ENCODE results near the gene PROK2. TPM values are rescaled to one million over a fixed set of nuclear protein-coding genes. Genes with fewer than 3 reads are reported as not detected.

PROK2 gene, protein sequence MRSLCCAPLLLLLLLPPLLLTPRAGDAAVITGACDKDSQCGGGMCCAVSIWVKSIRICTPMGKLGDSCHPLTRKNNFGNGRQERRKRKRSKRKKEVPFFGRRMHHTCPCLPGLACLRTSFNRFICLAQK
- not detected in 5 replicates for total RNA-seq (2022; extraction: Qiagen RNA extraction; ENCODE audit: low read depth)

GRCh38 chr3:71784914-71785531, at the start of gene PROK2:
Gene PROK2, minus strand, starts transcription at chr3:71785148. Its CDS starts 96 bp downstream, at chr3:71785052.

GRCh38 chr3:71753701-71754609, 31.0 kb downstream of the PROK2 start, which contains the start of gene GPR27:
Gene GPR27, plus strand, starts transcription at chr3:71753855. Its CDS starts 195 bp downstream, at chr3:71754050.

DNA sequence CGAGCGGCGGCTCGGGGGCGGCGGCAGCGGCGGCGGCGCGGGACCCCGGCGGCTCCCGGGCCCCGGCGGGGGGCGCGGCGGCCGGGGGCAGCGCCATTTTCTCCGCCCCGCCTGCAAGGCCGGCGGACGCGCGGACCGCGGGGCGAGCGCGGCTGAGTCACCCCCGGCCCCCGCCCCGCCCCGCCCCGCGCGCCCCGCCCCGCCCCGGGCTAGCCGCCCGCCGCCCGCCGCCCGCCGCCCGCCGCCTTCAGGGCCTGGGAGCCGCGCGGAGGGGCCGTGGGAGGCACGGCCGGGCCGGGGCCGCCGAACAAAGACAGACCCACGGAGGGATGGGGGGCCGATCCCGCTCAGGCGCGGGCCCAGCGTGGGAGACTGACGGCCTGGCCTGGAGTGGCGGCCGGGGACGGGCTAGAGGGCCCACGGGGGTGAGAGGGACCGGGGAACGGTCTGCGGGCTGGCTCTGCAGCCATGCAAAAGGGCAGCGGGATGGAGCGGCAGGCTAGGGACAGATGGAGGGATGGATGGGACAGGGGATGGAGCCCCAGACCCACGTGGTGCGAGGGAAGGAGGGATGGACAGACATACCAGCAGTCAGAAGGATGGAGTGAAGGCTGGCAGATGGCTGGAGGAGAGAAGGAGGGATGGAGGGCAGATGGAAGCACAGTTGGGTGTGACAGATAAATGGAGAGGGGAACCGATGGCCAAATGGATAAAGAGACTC, 59.5 kb downstream of the PROK2 start, which contains the start of gene EIF4E3:
TSS of gene EIF4E3 (minus strand) at position 132 of the 721 bp plus-strand sequence. CDS start at position 97, 35 bp downstream.

Other genes with a start within 250 kb of the PROK2 start
- gene FOXP1, start 201.4 kb downstream of the PROK2 start, total RNA-seq (2022; extraction: Qiagen RNA extraction; ENCODE audit: low read depth): 6.3 to 11.2 TPM (median 9.8 TPM) in 5 replicates
- 2.8 to 4.4 TPM (median 3.7 TPM) in 5 replicates for gene EIF4E3, start 59.7 kb downstream of the PROK2 start, total RNA-seq (2022; extraction: Qiagen RNA extraction; ENCODE audit: low read depth)
- gene GPR27, start 31.3 kb downstream of the PROK2 start, total RNA-seq (2022; extraction: Qiagen RNA extraction; ENCODE audit: low read depth): 2.5 to 4.1 TPM (median 3.1 TPM) in 5 replicates

Data from A549 treated with ZK216348 at 1 μM for 4 hours (cell line).